Measurements from ENCODE around the gene MOB3C. TPM values are rescaled to one million over a fixed set of nuclear protein-coding genes. Genes with fewer than 3 reads are reported as not detected.
A peak's percentile ranks its signal among the peaks of the same experiment; 100 is the strongest.
"Not testable (repeated sequence)": the region's sequence is repeated elsewhere in the genome, so short reads cannot be mapped to it uniquely, and the experiment has no call there.

The MOB3C gene
- total RNA-seq, 1 donor from 2014 or later, result 16.1 TPM

DNA sequence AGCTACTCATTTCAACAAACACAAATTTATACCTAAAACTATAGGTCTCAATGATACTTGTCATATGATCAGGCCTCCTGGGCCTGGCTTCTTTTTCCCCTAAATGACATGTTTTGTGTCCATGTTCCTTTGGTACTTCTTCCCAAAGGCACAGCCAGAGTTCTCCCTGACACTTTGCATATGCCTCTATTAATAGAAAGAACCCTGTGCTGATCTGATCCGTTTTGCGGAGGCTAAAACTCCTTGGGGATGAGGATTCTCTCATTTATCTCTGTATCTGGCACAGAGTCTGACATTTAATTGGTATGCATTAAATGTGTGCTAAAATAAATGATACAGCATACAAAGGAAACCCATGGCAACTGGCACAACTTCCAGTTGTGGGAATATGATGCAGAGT is 40.0 kb upstream of the MOB3C start:
- Histone ChIP-seq H3K27ac (no peak overlapping the region), H3K4me3 (no peak overlapping the region), H3K4me1 (no peaks in the 10 kb centered on the region), H3K9me3 (no peaks in the 10 kb centered on the region), H3K36me3 (peaks cover 32 to 64% of the 10 kb centered on the region in 2 donors), H3K27me3 (no peaks in the 10 kb centered on the region)
- intact Hi-C loops (cut with DNase I), result no loop called here
- DNase-seq (ENCODE audit: low spot score in 2 of 2), result no peak
- TF ChIP-seq, protein P1, sequence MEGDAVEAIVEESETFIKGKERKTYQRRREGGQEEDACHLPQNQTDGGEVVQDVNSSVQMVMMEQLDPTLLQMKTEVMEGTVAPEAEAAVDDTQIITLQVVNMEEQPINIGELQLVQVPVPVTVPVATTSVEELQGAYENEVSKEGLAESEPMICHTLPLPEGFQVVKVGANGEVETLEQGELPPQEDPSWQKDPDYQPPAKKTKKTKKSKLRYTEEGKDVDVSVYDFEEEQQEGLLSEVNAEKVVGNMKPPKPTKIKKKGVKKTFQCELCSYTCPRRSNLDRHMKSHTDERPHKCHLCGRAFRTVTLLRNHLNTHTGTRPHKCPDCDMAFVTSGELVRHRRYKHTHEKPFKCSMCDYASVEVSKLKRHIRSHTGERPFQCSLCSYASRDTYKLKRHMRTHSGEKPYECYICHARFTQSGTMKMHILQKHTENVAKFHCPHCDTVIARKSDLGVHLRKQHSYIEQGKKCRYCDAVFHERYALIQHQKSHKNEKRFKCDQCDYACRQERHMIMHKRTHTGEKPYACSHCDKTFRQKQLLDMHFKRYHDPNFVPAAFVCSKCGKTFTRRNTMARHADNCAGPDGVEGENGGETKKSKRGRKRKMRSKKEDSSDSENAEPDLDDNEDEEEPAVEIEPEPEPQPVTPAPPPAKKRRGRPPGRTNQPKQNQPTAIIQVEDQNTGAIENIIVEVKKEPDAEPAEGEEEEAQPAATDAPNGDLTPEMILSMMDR (IDR thresholded peaks at IDR 0.05), result no peak

DNA sequence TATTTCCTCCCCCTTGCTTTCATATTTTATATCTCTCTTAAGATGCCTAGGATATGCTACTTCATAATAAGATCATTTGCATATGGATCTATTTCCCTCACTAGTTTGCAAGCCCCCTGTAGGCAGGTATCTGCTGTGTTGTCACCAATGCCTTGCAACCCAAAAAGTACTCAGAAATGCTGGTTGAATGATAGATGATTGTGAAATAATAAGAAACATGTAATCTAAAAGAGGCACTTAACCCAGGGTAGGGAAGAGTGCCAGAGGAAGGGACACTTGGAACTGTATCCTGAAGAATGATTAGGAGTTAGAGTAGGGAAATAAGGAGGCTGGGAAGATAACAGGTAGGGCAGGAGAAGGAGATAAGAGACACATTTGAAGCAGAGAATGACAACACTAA is 39.2 kb upstream of the MOB3C start:
- peaks cover 32 to 61% of the 10 kb centered on the region in 2 donors for H3K36me3 ChIP-seq
- intact Hi-C loops (cut with DNase I), result no loop called here
- no peak overlapping the region for H3K4me3 ChIP-seq
- no peak overlapping the region for H3K27ac ChIP-seq
- no peaks in the 10 kb centered on the region for H3K9me3 ChIP-seq
- TF ChIP-seq, protein P1 (IDR thresholded peaks at IDR 0.05), result no peak
- no peaks in the 10 kb centered on the region for H3K4me1 ChIP-seq
- H3K27me3 ChIP-seq, result no peaks in the 10 kb centered on the region
- DNase-seq (ENCODE audit: low spot score in 2 of 2), result no peak

DNA sequence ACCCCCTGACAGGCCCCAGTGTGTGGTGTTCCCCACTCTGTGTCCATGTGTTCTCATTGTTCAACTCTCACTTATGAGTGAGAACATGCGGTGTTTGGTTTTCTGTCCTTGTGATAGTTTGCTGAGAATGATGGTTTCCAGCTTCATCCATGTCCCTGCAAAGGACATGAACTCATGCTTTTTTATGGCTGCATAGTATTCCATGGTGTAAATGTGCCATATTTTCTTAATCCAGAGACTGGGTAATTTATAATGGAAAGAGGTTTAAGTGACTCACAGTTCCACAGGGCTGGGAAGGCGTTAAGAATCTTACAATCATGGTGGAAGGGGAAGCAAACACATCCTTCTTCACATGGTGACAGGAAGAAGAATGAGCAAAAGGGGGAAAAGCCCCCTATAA is 38.1 kb upstream of the MOB3C start:
- intact Hi-C loops (cut with DNase I); DNase-seq (ENCODE audit: low spot score in 2 of 2); H3K27me3 ChIP-seq: not testable (repeated sequence)

DNA sequence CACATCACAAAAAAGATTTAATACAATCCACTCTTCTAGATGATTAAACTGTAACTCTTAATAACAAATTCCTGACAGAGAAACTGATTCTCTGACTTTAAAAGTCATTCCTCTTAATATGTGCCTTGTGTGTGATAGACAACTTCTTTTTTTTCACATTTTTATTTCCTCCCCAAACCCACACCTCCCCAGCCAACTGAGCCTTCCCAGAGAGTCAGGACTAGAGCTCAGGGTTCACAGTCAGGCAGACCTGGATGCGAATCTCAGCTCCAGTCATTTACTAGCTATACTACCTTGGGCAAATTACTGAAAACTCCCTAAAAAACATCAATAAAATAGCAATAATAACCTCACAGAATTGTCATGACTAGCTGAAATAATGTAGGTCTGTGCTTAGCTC is 37.4 kb upstream of the MOB3C start:
- intact Hi-C loops (cut with DNase I), result no loop called here
- no peak overlapping the region for H3K4me3 ChIP-seq
- peaks cover 46 to 72% of the 10 kb centered on the region in 2 donors for H3K36me3 ChIP-seq

More for the DNA sequence above, 38.1 kb upstream of the MOB3C start:
- not testable (repeated sequence) for H3K4me1 ChIP-seq, H3K27ac ChIP-seq, H3K9me3 ChIP-seq, H3K4me3 ChIP-seq
- peaks cover 41 to 72% of the 10 kb centered on the region in 2 donors for H3K36me3 ChIP-seq

DNA sequence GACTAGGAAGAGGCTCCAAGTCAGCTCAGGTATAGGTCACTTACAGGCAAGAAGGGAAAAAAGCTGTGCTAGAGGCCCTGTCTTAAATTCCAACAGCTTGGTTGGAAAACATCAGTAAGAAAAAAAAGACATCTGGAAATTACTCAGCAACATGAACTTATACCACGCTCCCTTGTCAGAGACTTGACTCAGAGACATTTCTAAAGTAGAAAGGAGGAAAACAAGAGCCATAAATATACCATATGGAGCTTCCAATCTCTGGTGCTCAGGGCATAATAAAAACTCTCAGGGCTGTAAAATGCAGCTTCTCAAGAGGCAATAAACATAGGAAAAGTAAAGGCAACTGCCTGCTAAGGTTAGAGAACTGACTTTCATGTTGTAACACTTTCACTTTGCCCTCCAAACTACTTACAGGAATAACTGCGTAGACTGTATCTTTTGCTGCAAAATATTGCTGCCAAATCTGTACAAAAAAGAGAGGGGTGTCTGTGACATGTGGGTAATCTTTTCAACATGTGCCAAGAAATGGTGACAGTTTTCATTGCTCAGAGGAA is 36.9 kb upstream of the MOB3C start:
- no peak for DNase-seq (ENCODE audit: low spot score in 2 of 2)
- H3K36me3 ChIP-seq, result peaks cover 45 to 77% of the 10 kb centered on the region in 2 donors
- TF ChIP-seq, protein P1 (IDR thresholded peaks at IDR 0.05), result no peak
- no peaks in the 10 kb centered on the region for H3K27me3 ChIP-seq
- no peaks in the 10 kb centered on the region for H3K4me1 ChIP-seq
- H3K27ac ChIP-seq, result peak overlapping the region in 1 of 2 donors; percentile 35
- no peak overlapping the region for H3K4me3 ChIP-seq
- H3K9me3 ChIP-seq, result no peaks in the 10 kb centered on the region
- intact Hi-C loops (cut with DNase I), result no loop called here

More for the DNA sequence above, 37.4 kb upstream of the MOB3C start:
- Histone ChIP-seq H3K9me3 (no peaks in the 10 kb centered on the region), H3K4me1 (no peaks in the 10 kb centered on the region), H3K27ac (no peak overlapping the region), H3K27me3 (no peaks in the 10 kb centered on the region)
- TF ChIP-seq, protein P1 (IDR thresholded peaks at IDR 0.05), result no peak
- no peak for DNase-seq (ENCODE audit: low spot score in 2 of 2)

DNA sequence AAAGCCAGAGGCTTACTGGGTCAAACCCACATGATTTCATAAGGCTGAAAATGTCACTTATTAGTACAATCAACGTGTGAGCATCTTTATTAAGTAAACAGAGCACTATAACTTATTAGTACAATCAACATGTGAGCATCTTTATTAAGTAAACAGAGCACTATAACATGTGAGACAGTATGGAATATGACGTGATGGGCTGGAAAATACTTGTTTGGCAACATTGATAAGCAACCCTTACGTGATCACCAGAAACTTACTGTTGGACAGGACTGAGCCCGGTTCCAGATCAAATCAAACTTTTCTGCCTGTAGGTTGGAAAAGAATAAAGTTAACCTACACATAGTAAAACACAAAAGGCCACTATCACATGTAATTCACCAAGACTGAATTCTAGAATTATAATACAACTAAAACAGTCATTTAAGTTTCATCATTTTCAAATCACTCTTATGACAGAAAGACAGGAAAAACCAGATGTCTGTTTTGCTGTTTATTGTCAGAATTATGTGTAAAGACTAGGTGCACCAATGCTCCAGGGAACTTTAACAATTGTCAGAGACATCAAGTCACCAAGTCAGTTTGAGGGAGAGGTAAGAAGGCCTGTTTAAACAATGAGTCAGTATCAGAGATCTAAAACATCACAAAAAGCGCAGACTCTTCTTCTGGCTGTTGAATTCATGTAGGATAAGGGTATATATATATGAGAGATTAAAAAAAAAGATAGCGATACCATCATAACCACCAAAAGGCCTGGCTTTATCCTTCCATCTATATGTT is 35.9 kb upstream of the MOB3C start:
- intact Hi-C loops (cut with DNase I), result no loop called here
- no peak overlapping the region for H3K27ac ChIP-seq
- no peak overlapping the region for H3K4me3 ChIP-seq
- H3K9me3 ChIP-seq, result no peaks in the 10 kb centered on the region
- H3K27me3 ChIP-seq, result no peaks in the 10 kb centered on the region
- H3K4me1 ChIP-seq, result no peaks in the 10 kb centered on the region
- H3K36me3 ChIP-seq, result peaks cover 42 to 77% of the 10 kb centered on the region in 2 donors
- TF ChIP-seq, protein P1 (IDR thresholded peaks at IDR 0.05), result no peak
- DNase-seq (ENCODE audit: low spot score in 2 of 2), result no peak

DNA sequence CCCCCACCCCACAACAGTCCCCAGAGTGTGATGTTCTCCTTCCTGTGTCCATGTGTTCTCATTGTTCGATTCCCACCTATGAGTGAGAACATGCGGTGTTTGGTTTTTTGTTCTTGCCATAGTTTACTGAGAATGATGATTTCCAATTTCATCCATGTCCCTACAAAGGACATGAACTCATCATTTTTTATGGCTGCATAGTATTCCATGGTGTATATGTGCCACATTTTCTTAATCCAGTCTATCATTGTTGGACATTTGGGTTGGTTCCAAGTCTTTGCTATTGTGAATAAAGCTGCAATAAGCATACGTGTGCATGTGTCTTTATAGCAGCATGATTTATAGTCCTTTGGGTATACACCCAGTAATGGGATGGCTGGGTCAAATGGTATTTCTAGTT is 34.5 kb upstream of the MOB3C start:
- H3K4me3 ChIP-seq; H3K9me3 ChIP-seq; H3K4me1 ChIP-seq; H3K27ac ChIP-seq; DNase-seq (ENCODE audit: low spot score in 2 of 2); H3K27me3 ChIP-seq; intact Hi-C loops (cut with DNase I): not testable (repeated sequence)
- peaks cover 34 to 74% of the 10 kb centered on the region in 2 donors for H3K36me3 ChIP-seq

Measured in ascending aorta (tissue), 2 donors.